ENCODE measurements around the gene SPPL2B. TPM values are rescaled to one million over a fixed set of nuclear protein-coding genes. Genes with fewer than 3 reads are reported as not detected.

The SPPL2B gene
- total RNA-seq, 4 donors from 2014 or later = 196 to 448 (median 270) TPM

GRCh38 chr19:2362046-2362969 is 33.8 kb downstream of the SPPL2B start:
- H3K4me1 ChIP-seq = no peaks in the 10 kb centered on the region

GRCh38 chr19:2362970-2363300 is 34.5 kb downstream of the SPPL2B start:
- Histone ChIP-seq H3K27me3 (peaks cover 0 to 16% of the 10 kb centered on the region in 2 donors), H3K9me3 (no peaks in the 10 kb centered on the region), H3K27ac (no peak overlapping the region), H3K4me3 (no peak overlapping the region), H3K4me1 (no peaks in the 10 kb centered on the region), H3K36me3 (no peaks in the 10 kb centered on the region)
- no peak for DNase-seq
- TF ChIP-seq CTCF (IDR thresholded peaks at IDR 0.05) = no peak
- TF ChIP-seq POLR2A (IDR thresholded peaks at IDR 0.05) = no peak

More at GRCh38 chr19:2362046-2362969, 33.8 kb downstream of the SPPL2B start:
- DNase-seq = no peak
- no peak overlapping the region for H3K4me3 ChIP-seq
- H3K36me3 ChIP-seq = no peaks in the 10 kb centered on the region
- peaks cover 0 to 16% of the 10 kb centered on the region in 2 donors for H3K27me3 ChIP-seq
- TF ChIP-seq CTCF (IDR thresholded peaks at IDR 0.05) (no peak), POLR2A (IDR thresholded peaks at IDR 0.05) (no peak)
- no peak overlapping the region for H3K27ac ChIP-seq
- no peaks in the 10 kb centered on the region for H3K9me3 ChIP-seq

GRCh38 chr19:2363419-2363818 is 34.9 kb downstream of the SPPL2B start:
- TF ChIP-seq CTCF (IDR thresholded peaks at IDR 0.05) (no peak), POLR2A (IDR thresholded peaks at IDR 0.05) (no peak)
- Histone ChIP-seq H3K9me3 (no peaks in the 10 kb centered on the region), H3K4me3 (no peak overlapping the region), H3K4me1 (no peaks in the 10 kb centered on the region), H3K36me3 (no peaks in the 10 kb centered on the region), H3K27ac (no peak overlapping the region), H3K27me3 (peaks cover 0 to 16% of the 10 kb centered on the region in 2 donors)
- DNase-seq = no peak

- H3K9me3 ChIP-seq = peaks cover 0 to 8% (median 0%) of the 10 kb centered on the region in 4 donors
- DNase-seq = no peak
- H3K36me3 ChIP-seq = no peaks in the 10 kb centered on the region
- H3K4me3 ChIP-seq = no peak overlapping the region
- TF ChIP-seq CTCF (IDR thresholded peaks at IDR 0.05) (no peak), POLR2A (IDR thresholded peaks at IDR 0.05) (no peak)
- no peaks in the 10 kb centered on the region for H3K4me1 ChIP-seq
- H3K27ac ChIP-seq = no peak overlapping the region
- peaks cover 0 to 8% of the 10 kb centered on the region in 2 donors for H3K27me3 ChIP-seq
These were observed 36.9 kb downstream of the SPPL2B start for GRCh38 chr19:2365201-2365970.

- H3K27me3 ChIP-seq = no peaks in the 10 kb centered on the region
- H3K36me3 ChIP-seq = no peaks in the 10 kb centered on the region
- H3K4me3 ChIP-seq = no peak overlapping the region
- peaks cover 0 to 8% (median 0%) of the 10 kb centered on the region in 4 donors for H3K9me3 ChIP-seq
- no peak overlapping the region for H3K27ac ChIP-seq
- no peaks in the 10 kb centered on the region for H3K4me1 ChIP-seq
- TF ChIP-seq CTCF (IDR thresholded peaks at IDR 0.05) (no peak), POLR2A (IDR thresholded peaks at IDR 0.05) (no peak)
- DNase-seq = no peak
These were observed 43.2 kb downstream of the SPPL2B start for GRCh38 chr19:2371656-2372055.

Data from Peyer's patch (tissue), 4 donors.